GM13977 (cell line): ENCODE results near the gene CAMKK2.
A peak's percentile ranks its signal among the peaks of the same experiment; 100 is the strongest.
"Not testable (repeated sequence)": the region's sequence is repeated elsewhere in the genome, so short reads cannot be mapped to it uniquely, and the experiment has no call there.

Experiments
- DNase-seq: peaks from one replicate; pipeline ENCODE4 v3.0.0; 2012; ENCODE audit warnings: low spot score
- in situ Hi-C: fragments of 300-500 bp; cut with MboI; formaldehyde crosslinking; loops from one replicate; pipeline ENCODE4 v1.12.0; 2022; ENCODE audit warnings: low sequenced_read_pairs, low pct_unique_long_range_greater_than_20kb, mixed read lengths, inconsistent platforms; ENCODE audit not compliant: unreplicated experiment
- TF ChIP-seq, protein P1 (sequence below): IDR thresholded peaks from 2 replicates; pipeline ENCODE4 v1.5.1; 2012; ENCODE audit warnings: mild to moderate bottlenecking, control low read depth; ENCODE audit not compliant: insufficient read depth; ENCODE audit errors: extremely low read depth, missing control alignments

The CAMKK2 gene

DNA sequence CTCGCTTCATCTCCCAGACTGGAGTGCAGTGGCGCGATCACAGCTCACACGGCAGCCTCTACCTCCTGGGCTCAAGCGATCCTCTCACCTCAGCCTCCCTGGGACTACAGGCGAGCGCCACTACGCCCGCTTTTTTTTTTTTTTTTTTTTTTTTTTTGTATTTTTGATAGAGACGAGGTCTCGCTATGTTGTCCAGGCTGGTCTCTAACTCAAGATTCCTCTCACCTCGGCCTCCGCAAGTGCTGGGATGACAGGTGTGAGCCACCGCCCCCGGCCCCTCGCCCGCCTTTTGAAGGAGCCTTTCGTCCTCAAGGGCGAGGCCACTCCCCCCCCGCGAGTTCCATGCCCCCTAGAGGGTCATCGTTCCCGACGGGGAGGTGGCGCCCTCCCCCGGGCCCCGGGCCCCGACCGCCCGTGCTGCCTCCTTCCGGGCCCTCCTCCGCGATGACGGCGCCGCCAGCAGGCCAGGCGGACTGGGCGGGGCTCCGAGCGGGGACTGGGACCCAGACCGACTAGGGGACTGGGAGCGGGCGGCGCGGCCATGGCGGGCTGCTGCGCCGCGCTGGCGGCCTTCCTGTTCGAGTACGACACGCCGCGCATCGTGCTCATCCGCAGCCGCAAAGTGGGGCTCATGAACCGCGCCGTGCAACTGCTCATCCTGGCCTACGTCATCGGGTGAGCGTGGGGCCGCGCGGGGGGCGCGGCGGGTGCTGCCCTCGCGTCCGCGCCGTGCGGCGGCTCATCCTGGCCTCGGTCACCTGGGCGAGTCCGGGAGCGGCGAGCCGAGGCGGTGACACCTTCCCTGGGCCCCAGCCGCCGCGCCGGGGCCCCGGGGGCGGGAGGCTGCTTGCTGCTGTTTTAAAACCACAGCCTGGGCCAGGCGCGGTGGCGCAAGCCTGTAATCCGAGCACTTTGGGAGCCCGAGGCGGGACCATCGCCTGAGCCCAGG, 86.6 kb downstream of the CAMKK2 start, which contains the start of gene P2RX4:
Gene P2RX4, plus strand, starts transcription at position 506 of the 949 bp plus-strand sequence. Its CDS starts 36 bp downstream, at position 542.
- TF ChIP-seq, protein P1, sequence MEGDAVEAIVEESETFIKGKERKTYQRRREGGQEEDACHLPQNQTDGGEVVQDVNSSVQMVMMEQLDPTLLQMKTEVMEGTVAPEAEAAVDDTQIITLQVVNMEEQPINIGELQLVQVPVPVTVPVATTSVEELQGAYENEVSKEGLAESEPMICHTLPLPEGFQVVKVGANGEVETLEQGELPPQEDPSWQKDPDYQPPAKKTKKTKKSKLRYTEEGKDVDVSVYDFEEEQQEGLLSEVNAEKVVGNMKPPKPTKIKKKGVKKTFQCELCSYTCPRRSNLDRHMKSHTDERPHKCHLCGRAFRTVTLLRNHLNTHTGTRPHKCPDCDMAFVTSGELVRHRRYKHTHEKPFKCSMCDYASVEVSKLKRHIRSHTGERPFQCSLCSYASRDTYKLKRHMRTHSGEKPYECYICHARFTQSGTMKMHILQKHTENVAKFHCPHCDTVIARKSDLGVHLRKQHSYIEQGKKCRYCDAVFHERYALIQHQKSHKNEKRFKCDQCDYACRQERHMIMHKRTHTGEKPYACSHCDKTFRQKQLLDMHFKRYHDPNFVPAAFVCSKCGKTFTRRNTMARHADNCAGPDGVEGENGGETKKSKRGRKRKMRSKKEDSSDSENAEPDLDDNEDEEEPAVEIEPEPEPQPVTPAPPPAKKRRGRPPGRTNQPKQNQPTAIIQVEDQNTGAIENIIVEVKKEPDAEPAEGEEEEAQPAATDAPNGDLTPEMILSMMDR = peak; percentile 57
- peak; percentile 94 for DNase-seq
- in situ Hi-C loops = no loop called here

DNA sequence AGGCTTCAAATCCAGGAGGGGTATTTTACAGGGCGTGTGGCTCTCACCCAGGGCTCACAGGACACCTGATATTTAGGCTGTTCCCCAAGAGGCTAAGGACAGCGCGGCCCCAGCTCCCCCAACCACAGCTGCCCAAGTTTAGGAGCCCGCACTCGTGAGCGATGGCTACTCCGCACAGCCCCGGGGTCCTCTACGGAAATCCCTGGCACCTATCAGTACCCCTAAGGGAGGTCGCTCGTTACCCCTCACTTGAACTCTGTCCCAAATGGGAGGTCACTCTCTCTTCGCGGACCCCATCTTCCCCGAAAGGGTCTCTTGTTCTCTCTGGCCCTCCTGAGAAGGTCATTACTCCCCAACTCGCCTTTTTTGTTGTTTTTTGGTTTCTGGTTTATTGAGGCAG, 87.3 kb downstream of the CAMKK2 start:
- TF ChIP-seq, protein P1 = no peak
- DNase-seq = no peak
- in situ Hi-C loops = no loop called here

DNA sequence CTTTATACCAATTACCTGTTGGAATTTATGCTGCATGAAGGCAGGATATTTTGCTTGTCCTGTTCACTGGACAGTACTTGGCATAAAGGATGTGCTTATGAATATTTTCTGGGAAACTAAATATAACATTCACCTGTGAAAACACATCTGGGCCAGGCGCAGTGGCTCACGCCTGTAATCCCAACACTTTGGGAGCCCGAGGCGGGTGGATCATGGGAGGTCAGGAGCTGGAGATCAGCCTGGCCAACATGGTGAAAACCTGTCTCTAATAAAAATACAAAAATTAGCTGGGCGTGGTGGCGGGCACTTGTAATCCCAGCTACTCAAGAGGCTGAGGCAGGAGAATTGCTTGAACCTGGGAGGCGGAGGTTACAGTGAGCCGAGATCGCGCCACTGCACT, 87.9 kb downstream of the CAMKK2 start:
- in situ Hi-C loops, DNase-seq: not testable (repeated sequence)

DNA sequence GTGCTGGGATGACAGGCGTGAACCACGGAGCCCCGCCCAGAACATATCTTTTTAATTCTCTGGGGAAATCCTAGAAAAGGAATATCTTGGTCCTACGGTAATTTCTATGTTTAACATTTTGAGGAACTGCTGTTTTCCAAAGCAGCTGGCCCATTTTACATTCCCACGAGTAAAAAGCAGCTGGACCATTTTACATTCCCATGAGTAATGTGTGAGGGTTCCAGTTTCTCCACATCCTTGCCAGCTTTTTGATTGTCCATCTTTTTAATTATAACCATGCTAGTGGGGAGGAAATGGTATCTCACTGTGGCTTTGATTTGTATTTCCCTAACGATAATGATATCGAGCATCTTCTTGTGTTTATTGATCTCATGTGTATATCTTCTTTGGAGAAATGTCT, 91.0 kb downstream of the CAMKK2 start:
- no peak for DNase-seq
- in situ Hi-C loops = no loop called here
- TF ChIP-seq, protein P1 = no peak

DNA sequence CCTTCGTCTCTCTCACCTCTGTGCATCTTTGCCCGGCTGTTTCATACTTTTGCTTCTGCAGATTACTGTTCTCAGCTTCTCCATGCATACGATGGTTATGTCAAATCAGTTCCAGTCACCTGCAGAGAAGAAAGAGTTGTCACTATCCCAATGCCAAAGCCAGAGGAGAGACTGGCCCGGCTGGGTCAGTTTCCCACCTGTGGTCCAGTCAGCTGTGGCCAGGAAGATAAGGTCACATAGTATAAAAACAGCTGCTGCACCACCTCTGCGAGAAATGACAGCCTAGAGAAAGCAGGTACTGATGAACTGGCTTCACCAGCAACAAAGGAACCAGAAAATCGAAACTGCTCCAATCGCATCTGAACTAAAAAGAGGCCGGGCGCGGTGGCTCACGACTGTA, 93.0 kb downstream of the CAMKK2 start:
- DNase-seq = no peak
- TF ChIP-seq, protein P1 = no peak
- in situ Hi-C loops = no loop called here

DNA sequence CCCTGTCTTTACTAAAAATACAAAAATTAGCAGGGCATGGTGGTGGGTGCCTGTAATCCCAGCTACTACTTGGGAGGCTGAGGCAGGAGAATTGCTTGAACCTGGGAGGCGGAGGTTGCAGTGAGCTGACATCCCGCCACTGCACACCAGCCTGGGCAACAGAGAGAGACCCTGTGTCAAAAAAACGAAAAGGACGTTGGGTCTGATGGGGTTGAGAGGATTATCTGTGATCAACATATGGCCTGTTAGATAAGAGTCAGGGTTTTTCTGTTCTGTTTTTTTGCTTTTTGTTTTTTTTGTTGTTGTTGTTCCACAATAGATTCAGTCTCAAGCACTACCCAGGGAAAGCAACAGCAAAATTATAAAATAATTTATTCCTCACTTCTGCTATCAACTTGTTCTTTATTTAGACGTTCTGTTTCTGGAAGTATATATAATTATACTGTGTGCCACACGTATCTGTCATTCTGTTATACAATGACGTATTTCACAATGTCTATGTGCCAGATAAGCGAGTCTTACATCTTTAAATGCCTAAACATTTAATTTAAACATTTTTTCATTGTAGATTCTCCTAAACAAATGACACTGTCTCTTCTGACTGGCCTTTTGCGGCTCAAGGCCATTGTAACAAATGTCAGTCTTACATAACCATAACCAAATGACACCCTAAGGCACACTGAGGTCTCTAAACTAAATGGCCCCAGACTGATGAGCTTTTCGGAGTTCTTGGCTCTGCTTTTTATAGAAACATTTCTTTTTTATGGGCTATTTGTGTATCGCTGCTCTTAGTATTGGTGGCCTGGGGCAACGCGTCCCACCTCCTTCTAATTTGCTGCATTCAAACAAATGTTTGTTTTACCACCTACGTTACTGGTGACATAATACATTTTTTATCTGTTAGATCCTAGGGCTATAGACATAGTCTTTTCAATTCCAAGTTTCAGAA, 93.8 kb downstream of the CAMKK2 start:
- in situ Hi-C loops = no loop called here
- TF ChIP-seq, protein P1 = no peak

DNA sequence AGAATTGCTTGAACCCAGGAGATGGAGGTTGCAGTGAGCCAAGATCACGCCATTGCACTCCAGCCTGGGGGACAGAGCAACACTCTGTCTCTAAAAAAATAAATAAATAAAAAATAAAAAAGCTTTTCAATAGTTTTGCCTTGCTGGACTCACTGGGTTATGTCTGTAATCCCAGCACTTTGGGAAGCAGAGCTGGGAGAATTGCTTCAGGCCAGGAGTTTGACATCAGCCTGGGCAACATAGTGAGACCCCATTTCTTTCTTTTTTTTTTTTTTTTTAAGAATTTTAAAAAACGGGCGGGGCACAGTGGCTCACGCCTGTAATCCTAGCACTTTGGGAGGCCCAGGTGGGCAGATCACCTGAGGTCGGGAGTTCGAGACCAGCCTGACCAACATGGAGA, 95.4 kb downstream of the CAMKK2 start:
- DNase-seq, in situ Hi-C loops: not testable (repeated sequence)

More for the DNA sequence above, 93.8 kb downstream of the CAMKK2 start:
- DNase-seq = no peak
